Brain microvascular endothelial cell (primary cell): ENCODE data around the gene FARP1.
A peak's percentile ranks its signal among the peaks of the same experiment; 100 is the strongest.

Experiments used
- DNase-seq: peaks from one replicate; pipeline ENCODE4 v3.0.0-alpha.2; 2020
- H3K27ac ChIP-seq: fragments of 250-450 bp; sonication (Bioruptor Pico); 2 replicates; pipeline ENCODE4 v1.5.1; 2020; ENCODE audit warnings: mild to moderate bottlenecking, moderate library complexity
- H3K27me3 ChIP-seq: fragments of 250-450 bp; sonication (Bioruptor Pico); replicated peaks from 2 replicates; pipeline ENCODE4 v1.5.1; 2020; ENCODE audit warnings: mild to moderate bottlenecking
- H3K36me3 ChIP-seq: fragments of 250-450 bp; sonication (Bioruptor Pico); replicated peaks from 2 replicates; pipeline ENCODE4 v1.5.1; 2020; ENCODE audit warnings: mild to moderate bottlenecking
- H3K4me3 ChIP-seq: 2 replicates; pipeline ENCODE4 v1.5.1; 2011; ENCODE audit warnings: low read depth, mild to moderate bottlenecking, control low read depth, low read length, moderate library complexity
- CTCF ChIP-seq: IDR thresholded peaks from 2 replicates; pipeline ENCODE4 v1.5.1; 2011; ENCODE audit warnings: low read depth, mild to moderate bottlenecking, moderate library complexity, low read length, control low read depth, inconsistent platforms; ENCODE audit errors: missing control alignments
- in situ Hi-C: cut with HindIII; loops from 2 replicates; pipeline ENCODE4 v1.10.0; 2017; ENCODE audit warnings: low sequenced_read_pairs, low pct_ligation_motif_present

The FARP1 gene

GRCh38 chr13:98427331-98427995, 284.6 kb downstream of the FARP1 start:
- no peak for TF ChIP-seq CTCF
- H3K27me3 ChIP-seq: no peaks in the 10 kb centered on the region
- DNase-seq: no peak
- H3K27ac ChIP-seq: no peak overlapping the region
- in situ Hi-C loops: loop anchor here (25.0 kb wide), 1 partner anchor 235 kb away; no protein-coding TSS in a partner anchor
- H3K36me3 ChIP-seq: peaks cover 16% of the 10 kb centered on the region
- H3K4me3 ChIP-seq: no peak overlapping the region

GRCh38 chr13:98428256-98428966, 285.5 kb downstream of the FARP1 start:
- no peak for TF ChIP-seq CTCF
- peak; percentile 50 for DNase-seq
- Histone ChIP-seq H3K36me3 (peaks cover 16% of the 10 kb centered on the region), H3K27me3 (no peaks in the 10 kb centered on the region), H3K4me3 (no peak overlapping the region), H3K27ac (no peak overlapping the region)
- in situ Hi-C loops: loop anchor here (25.0 kb wide), 1 partner anchor 234 kb away; no protein-coding TSS in a partner anchor

GRCh38 chr13:98429081-98429480, 286.2 kb downstream of the FARP1 start:
- Histone ChIP-seq H3K27me3 (no peaks in the 10 kb centered on the region), H3K36me3 (peaks cover 16% of the 10 kb centered on the region), H3K4me3 (no peak overlapping the region), H3K27ac (no peak overlapping the region)
- no peak for TF ChIP-seq CTCF
- in situ Hi-C loops: loop anchor here (25.0 kb wide), 1 partner anchor 233 kb away; no protein-coding TSS in a partner anchor
- no peak for DNase-seq

- no peak for TF ChIP-seq CTCF
- Histone ChIP-seq H3K36me3 (peaks cover 13% of the 10 kb centered on the region), H3K4me3 (no peak overlapping the region), H3K27me3 (no peaks in the 10 kb centered on the region), H3K27ac (no peak overlapping the region)
- no peak for DNase-seq
- in situ Hi-C loops: loop anchor here (25.0 kb wide), 1 partner anchor 233 kb away; no protein-coding TSS in a partner anchor
Measured at GRCh38 chr13:98429531-98429930, 286.6 kb downstream of the FARP1 start.

GRCh38 chr13:98429977-98430736, 287.3 kb downstream of the FARP1 start:
- no peaks in the 10 kb centered on the region for H3K27me3 ChIP-seq
- no peak overlapping the region for H3K4me3 ChIP-seq
- no peak for TF ChIP-seq CTCF
- no peak overlapping the region for H3K27ac ChIP-seq
- DNase-seq: no peak
- peaks cover 13% of the 10 kb centered on the region for H3K36me3 ChIP-seq
- in situ Hi-C loops: loop anchor here (25.0 kb wide), 1 partner anchor 232 kb away; no protein-coding TSS in a partner anchor
